Measurements from ENCODE around the gene ZNF592.

DNA sequence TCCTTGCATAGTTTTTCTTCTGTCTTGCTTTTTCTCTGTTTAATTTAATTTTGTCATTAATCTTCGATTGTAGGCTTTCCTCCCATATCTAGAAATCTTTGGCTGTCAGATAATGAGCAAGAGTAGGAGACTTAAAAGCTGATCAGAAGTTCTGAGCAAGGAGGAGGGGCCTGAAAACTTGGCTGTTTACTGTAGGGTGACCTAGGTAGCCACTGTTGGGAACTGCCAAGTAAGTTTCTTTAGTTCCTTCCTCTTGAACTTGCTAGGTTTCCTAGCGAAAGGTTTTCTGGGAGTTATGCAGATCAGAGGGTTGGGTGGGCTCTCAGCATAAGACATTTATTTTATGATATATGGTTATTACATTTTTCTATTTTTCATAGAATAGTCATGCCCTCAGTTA lies 83.2 kb downstream of the ZNF592 start:
- TF ChIP-seq POLR2A (IDR thresholded peaks at IDR 0.05): no peak
- TF ChIP-seq, protein P1, sequence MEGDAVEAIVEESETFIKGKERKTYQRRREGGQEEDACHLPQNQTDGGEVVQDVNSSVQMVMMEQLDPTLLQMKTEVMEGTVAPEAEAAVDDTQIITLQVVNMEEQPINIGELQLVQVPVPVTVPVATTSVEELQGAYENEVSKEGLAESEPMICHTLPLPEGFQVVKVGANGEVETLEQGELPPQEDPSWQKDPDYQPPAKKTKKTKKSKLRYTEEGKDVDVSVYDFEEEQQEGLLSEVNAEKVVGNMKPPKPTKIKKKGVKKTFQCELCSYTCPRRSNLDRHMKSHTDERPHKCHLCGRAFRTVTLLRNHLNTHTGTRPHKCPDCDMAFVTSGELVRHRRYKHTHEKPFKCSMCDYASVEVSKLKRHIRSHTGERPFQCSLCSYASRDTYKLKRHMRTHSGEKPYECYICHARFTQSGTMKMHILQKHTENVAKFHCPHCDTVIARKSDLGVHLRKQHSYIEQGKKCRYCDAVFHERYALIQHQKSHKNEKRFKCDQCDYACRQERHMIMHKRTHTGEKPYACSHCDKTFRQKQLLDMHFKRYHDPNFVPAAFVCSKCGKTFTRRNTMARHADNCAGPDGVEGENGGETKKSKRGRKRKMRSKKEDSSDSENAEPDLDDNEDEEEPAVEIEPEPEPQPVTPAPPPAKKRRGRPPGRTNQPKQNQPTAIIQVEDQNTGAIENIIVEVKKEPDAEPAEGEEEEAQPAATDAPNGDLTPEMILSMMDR (IDR thresholded peaks at IDR 0.05): no peak
- no peak for TF ChIP-seq EP300 (IDR thresholded peaks at IDR 0.05)

Data from tibial nerve (tissue), 4 donors.